Mammary microvascular endothelial cell (primary cell): ENCODE results near the gene OVCH2. TPM values are rescaled to one million over a fixed set of nuclear protein-coding genes. Genes with fewer than 3 reads are reported as not detected.

Experiments used
- total RNA-seq: library from RNA; depleted of rRNA; stranded (reverse); fragments of >200 nt; gene quantifications from 2 replicates; pipeline ENCODE4 v1.2.3, GENCODE V29; 2015

Gene OVCH2, protein sequence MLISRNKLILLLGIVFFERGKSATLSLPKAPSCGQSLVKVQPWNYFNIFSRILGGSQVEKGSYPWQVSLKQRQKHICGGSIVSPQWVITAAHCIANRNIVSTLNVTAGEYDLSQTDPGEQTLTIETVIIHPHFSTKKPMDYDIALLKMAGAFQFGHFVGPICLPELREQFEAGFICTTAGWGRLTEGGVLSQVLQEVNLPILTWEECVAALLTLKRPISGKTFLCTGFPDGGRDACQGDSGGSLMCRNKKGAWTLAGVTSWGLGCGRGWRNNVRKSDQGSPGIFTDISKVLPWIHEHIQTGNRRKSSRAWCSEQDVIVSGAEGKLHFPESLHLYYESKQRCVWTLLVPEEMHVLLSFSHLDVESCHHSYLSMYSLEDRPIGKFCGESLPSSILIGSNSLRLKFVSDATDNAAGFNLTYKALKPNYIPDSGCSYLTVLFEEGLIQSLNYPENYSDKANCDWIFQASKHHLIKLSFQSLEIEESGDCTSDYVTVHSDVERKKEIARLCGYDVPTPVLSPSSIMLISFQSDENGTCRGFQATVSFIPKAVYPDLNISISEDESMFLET
- not detected in 2 replicates for total RNA-seq

DNA sequence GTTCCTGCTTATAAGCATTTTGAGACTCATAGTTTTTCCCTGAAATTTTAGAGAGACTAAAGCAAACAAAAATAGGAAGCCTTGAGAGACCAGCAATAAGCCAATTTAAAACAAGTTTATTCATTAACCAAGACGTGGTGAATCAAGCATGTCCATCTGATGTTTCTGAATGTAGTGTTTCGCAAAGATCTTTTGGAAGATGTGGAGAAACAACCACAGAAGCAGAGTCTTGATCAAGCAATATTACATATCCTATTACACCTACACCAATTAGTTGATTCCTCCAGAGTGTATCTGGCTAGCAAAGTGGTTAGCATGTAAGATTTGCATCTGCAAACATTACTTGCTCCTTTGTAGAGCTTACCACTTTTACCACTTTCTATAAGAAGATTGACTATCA lies at the start of gene OVCH2:
TSS of gene OVCH2 (minus strand) at position 101 of the 400 bp plus-strand sequence. CDS start at position 18, 83 bp downstream.

DNA sequence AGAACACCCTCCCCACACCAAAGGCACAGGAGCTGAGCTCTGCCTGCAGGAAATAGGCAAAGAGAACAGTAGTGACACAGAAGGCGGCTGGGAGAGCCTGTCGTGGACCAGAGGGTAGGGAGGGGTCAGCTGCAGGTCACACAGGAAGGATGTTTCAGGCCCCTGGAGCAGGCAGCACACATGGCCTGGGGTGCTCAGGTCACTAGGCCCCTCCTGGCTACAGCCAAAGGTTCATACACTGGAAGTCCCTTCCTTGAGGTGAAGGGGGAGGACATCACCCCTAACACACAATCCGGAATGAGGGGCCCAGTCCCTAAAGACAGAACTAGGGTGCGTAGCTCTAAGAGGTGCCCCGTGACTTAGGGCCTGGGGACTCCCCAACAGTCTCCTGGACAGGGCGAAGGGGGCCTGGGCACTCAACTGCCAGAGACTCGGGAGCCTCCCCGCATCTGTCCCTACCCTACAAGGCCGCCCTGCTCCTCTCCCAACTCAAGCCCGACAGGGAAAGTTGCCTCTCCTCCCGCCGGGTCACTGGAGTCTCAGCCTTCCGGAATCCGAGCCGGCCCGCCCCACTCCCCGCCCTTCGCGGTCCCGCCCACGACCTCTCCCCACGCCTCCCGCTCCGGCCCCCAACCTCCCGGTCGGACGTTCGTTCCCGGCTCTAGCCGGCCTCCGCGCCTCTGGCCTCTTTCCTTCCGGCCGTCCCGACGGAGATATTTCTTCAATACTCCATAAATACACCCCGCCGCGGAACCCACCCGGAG lies 33.1 kb downstream of the OVCH2 start, which contains the start of gene CYB5R2:
TSS of gene CYB5R2 (minus strand) at position 541 of the 764 bp plus-strand sequence. CDS start 675 bp downstream, outside the sequence.

Other genes with a start within 250 kb of the OVCH2 start
- not detected in 2 replicates for gene OLFML1, start 221.0 kb downstream of the OVCH2 start, total RNA-seq
- gene PPFIBP2, start 192.5 kb downstream of the OVCH2 start, total RNA-seq: 0.33 and 2.3 TPM in 2 replicates
- 2.9 and 3.3 TPM in 2 replicates for gene CYB5R2, start 33.0 kb downstream of the OVCH2 start, total RNA-seq
- not detected in 2 replicates for gene OR5P2, start 90.5 kb upstream of the OVCH2 start, total RNA-seq
- gene OR5P3, start 124.4 kb upstream of the OVCH2 start, total RNA-seq: not detected in 2 replicates
- gene OR10A6, start 224.8 kb upstream of the OVCH2 start, total RNA-seq: not detected in 2 replicates
- not detected in 2 replicates for gene OR10A3, start 235.2 kb upstream of the OVCH2 start, total RNA-seq